T-cell (primary cell): ENCODE data around the gene TNNT3. TPM values are rescaled to one million over a fixed set of nuclear protein-coding genes. Genes with fewer than 3 reads are reported as not detected.
A peak's percentile ranks its signal among the peaks of the same experiment; 100 is the strongest.

Experiments used
- ATAC-seq, 4 experiments: fragments of 200-7000 bp in 3 of 4; fragments of 150-1000 bp in 1 of 4; cut with Tn5 transposase; replicated peaks in 1 of 4; 1 replicate in 3 of 4; 2 replicates in 1 of 4; pipeline ENCODE4 v1.10.0; 2021; ENCODE audit warnings: moderate library complexity in 3 of 4, mild to moderate bottlenecking in 2 of 4, moderate number of reproducible peaks in 1 of 4
- CTCF ChIA-PET, 2 donors: fragments of 300-600 bp; sonication (Branson Sonifier 250); formaldehyde crosslinking; loops; one replicate each; lab custom pipeline; 2022; ENCODE audit warnings: antibody characterized with exemption in 2 of 2; lab: Charles Lee
- POLR2A ChIA-PET, 2 donors: fragments of 300-600 bp; sonication (Branson Sonifier 250); formaldehyde crosslinking; loops; one replicate each; lab custom pipeline; 2022; ENCODE audit warnings: antibody characterized with exemption in 2 of 2; lab: Charles Lee
- DNase-seq, 35 experiments: peaks; one replicate each; pipeline versions ENCODE4 v3.0.0 to v3.0.0-alpha.2; 2013 to 2023
- H3K27ac ChIP-seq: one replicate; pipeline ENCODE4 v1.5.1; 2013; ENCODE audit warnings: low read length
- H3K27me3 ChIP-seq, 2 experiments: replicated peaks in 1 of 2; 1 replicate in 1 of 2; 2 replicates in 1 of 2; pipeline versions ENCODE4 v1.6.1 to v1.7.0; 2013; ENCODE audit warnings: low read length in 1 of 2, mixed read lengths in 1 of 2; ENCODE audit not compliant: control insufficient read depth in 2 of 2, insufficient read depth in 2 of 2; ENCODE audit errors: extremely low read depth in 1 of 2
- H3K36me3 ChIP-seq, 2 donors: 1 replicate in 1 of 2; 2 replicates in 1 of 2; pipeline versions ENCODE4 v1.6.1 to v1.7.0; 2013; ENCODE audit warnings: low read length in 1 of 2; ENCODE audit not compliant: control insufficient read depth in 2 of 2, insufficient read depth in 1 of 2; ENCODE audit errors: extremely low read depth in 1 of 2
- H3K4me1 ChIP-seq, 2 experiments: 1 replicate in 1 of 2; 2 replicates in 1 of 2; pipeline versions ENCODE4 v1.6.1 to v1.7.0; 2013; ENCODE audit warnings: low read length in 2 of 2, mixed read lengths in 1 of 2; ENCODE audit not compliant: insufficient read depth in 2 of 2, control insufficient read depth in 1 of 2; ENCODE audit errors: extremely low read depth in 1 of 2
- H3K4me3 ChIP-seq, 2 donors: 1 replicate in 1 of 2; 2 replicates in 1 of 2; pipeline versions ENCODE4 v1.5.1 to v1.7.0; 2013; ENCODE audit warnings: mild to moderate bottlenecking in 2 of 2, low read length in 1 of 2, moderate library complexity in 1 of 2; ENCODE audit not compliant: control insufficient read depth in 1 of 2; ENCODE audit errors: extremely low read depth in 1 of 2
- H3K9me3 ChIP-seq: 2 replicates; pipeline ENCODE4 v1.7.0; 2013
- H3K27ac Mint-ChIP-seq, 2 donors: one replicate each; pipeline ENCODE4 v1.8.0; 2020 to 2021; ENCODE audit warnings: mild to moderate bottlenecking in 2 of 2, mixed read lengths in 2 of 2
- H3K27me3 Mint-ChIP-seq, 2 donors: one replicate each; pipeline ENCODE4 v1.8.0; 2021 to 2022; ENCODE audit warnings: mixed read lengths in 2 of 2
- H3K36me3 Mint-ChIP-seq: one replicate; pipeline ENCODE4 v1.8.0; 2021; ENCODE audit warnings: mixed read lengths
- H3K4me1 Mint-ChIP-seq, 3 donors: one replicate each; pipeline ENCODE4 v1.8.0; 2020 to 2022; ENCODE audit warnings: mixed read lengths in 3 of 3, mild to moderate bottlenecking in 1 of 3
- H3K4me3 Mint-ChIP-seq, 3 donors: one replicate each; pipeline ENCODE4 v1.8.0; 2020 to 2022; ENCODE audit warnings: mild to moderate bottlenecking in 3 of 3, mixed read lengths in 3 of 3, moderate library complexity in 3 of 3
- H3K9me3 Mint-ChIP-seq, 3 donors: one replicate each; pipeline ENCODE4 v1.8.0; 2020 to 2022; ENCODE audit warnings: mixed read lengths in 3 of 3
- WGBS: methylation state at CpG from one replicate; pipeline ENCODE4 v1.1.5; 2013; ENCODE audit warnings: missing lambda C conversion rate; ENCODE audit not compliant: insufficient coverage; 5-methylcytosine and 5-hydroxymethylcytosine counted together
- total RNA-seq, 35 experiments: library from RNA in 6 of 35; stranded (reverse) in 6 of 35; fragments of 120-200 nt in 1 of 35; gene quantifications; one replicate each; pipeline versions ENCODE4 v1.2.1 to v1.2.4 and lab custom pipeline; 2013 to 2026

Gene TNNT3
- total RNA-seq, 5 donors from 2014 or later (not counting 1 experiment from before 2014, with no cell fraction given), result 15.9 to 22.1 (median 18.2) TPM

DNA sequence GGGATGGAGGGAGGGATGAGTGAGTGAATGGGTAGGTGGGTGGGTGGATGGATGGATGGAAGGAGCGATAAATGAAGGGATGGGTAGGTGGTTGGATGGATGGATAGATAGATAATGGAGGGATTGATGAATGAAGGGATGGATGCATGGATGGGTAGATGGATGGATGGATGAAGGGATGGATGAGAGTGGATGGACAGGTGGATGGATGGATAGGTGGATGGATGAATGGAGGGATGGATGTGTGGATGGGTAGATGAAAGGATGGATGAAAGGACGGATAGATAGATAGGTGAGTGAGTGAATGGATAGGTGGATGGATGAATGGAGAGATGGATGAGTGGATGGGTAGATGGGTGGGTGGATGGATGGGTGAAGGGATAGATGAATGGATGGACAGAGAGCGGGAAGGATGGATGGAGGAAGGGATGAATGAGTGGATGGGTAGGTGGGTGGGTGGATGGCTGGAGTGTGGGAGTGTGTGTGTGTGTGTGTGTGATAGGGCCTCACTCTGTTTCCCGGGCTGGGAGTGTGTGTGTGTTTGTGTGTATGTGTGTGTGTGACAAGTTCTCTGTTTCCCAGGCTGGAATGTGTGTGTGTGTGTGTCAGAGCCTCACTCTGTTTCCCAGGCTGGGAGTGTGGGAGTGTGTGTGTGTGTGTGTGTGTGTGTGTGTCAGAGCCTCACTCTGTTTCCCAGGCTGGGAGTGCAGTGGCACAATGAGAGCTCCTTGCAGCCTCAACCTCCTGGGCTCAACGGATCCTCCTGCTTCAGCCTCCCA lies 25.7 kb upstream of the TNNT3 start:
- Mint-ChIP-seq H3K9me3 (peaks cover 0 to 5% (median 0%) of the 10 kb centered on the region in 3 donors), H3K4me3 (no peak overlapping the region), H3K4me1 (peaks cover 30 to 41% (median 41%) of the 10 kb centered on the region in 3 donors), H3K27ac (no peak overlapping the region), H3K36me3 (peaks cover 2% of the 10 kb centered on the region), H3K27me3 (peaks cover 4 to 6% of the 10 kb centered on the region in 2 donors)
- Histone ChIP-seq H3K36me3 (peaks cover 0 to 11% of the 10 kb centered on the region in 2 donors), H3K27ac (no peak overlapping the region), H3K9me3 (no peaks in the 10 kb centered on the region), H3K4me1 (peaks cover 15 to 37% of the 10 kb centered on the region in 2 experiments), H3K27me3 (peaks cover 0 to 12% of the 10 kb centered on the region in 2 experiments), H3K4me3 (no peak overlapping the region)
- ChIA-PET POLR2A (no interaction called here), CTCF (no interaction called here)
- no peak for DNase-seq
- WGBS, result 88% methylated on average over 4 of the region's 5 CpGs
- ATAC-seq, result no peak

DNA sequence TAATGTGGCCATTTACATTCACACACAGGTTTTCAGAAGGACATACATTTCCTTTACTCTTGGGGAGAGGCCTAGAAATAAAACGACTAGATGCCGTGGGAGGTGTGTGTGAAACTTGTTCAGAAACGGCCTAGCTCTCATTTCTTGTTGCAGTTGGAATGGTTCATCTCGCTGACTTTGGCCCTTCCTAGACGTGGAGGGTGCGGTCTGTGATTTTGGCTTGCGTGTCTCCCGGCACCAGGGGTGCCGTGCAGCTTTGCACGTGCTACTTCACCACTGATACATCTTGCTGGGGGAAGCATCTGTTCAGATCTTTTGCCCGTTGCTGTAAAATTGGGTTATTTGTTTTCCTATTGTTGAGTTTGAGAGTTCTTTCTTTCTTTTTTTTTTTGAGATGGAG lies 24.7 kb upstream of the TNNT3 start:
- POLR2A ChIA-PET, result no interaction called here

DNA sequence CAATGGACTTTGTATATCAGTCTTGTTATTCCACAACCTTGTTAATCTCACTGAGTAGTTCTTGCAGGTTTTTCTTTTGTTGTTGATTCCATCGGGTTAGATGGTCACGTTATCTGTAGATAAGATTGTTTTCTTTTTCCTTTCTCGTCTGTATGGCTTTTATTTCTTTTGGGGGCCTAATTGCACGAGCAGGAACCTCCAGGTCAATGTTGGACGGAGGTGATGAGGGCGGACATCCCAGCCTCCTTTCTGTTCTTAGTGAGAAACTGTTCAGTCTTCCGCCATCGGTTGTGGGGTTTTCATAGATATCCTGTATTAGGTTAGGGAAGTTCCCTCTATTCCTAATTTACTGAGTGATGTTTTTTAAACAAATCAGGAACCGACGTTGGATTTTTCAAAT lies 23.0 kb upstream of the TNNT3 start:
- H3K4me1 ChIP-seq, result peaks cover 6 to 10% of the 10 kb centered on the region in 2 experiments
- Mint-ChIP-seq H3K27me3 (peaks cover 10% of the 10 kb centered on the region in 2 donors), H3K36me3 (no peaks in the 10 kb centered on the region), H3K4me3 (no peak overlapping the region), H3K9me3 (peaks cover 0 to 5% (median 0%) of the 10 kb centered on the region in 3 donors), H3K4me1 (peaks cover 6 to 24% (median 17%) of the 10 kb centered on the region in 3 donors), H3K27ac (no peak overlapping the region)
- POLR2A ChIA-PET, result no interaction called here
- CTCF ChIA-PET, result interaction anchor here in 1 of 2 donors (1.5 kb wide), 1 partner anchor 255 kb away, joined by 4 read pairs; no protein-coding TSS in a partner anchor
- H3K27ac ChIP-seq, result no peak overlapping the region
- ATAC-seq (no peak), DNase-seq (no peak)
- peaks cover 0 to 4% of the 10 kb centered on the region in 2 donors for H3K36me3 ChIP-seq
- peaks cover 0 to 12% of the 10 kb centered on the region in 2 experiments for H3K27me3 ChIP-seq
- H3K4me3 ChIP-seq, result no peak overlapping the region
- H3K9me3 ChIP-seq, result no peaks in the 10 kb centered on the region
- no CpG with 5 or more reads among the region's 10 CpGs for WGBS

More for the DNA sequence above, 24.7 kb upstream of the TNNT3 start:
- no peaks in the 10 kb centered on the region for H3K9me3 ChIP-seq
- H3K27me3 ChIP-seq, result peaks cover 0 to 12% of the 10 kb centered on the region in 2 experiments
- H3K36me3 Mint-ChIP-seq, result no peaks in the 10 kb centered on the region
- ATAC-seq, result no peak
- peaks cover 0 to 7% of the 10 kb centered on the region in 2 donors for H3K36me3 ChIP-seq
- peaks cover 0 to 5% (median 0%) of the 10 kb centered on the region in 3 donors for H3K9me3 Mint-ChIP-seq
- no peak for DNase-seq
- peaks cover 22 to 33% (median 31%) of the 10 kb centered on the region in 3 donors for H3K4me1 Mint-ChIP-seq
- no peak overlapping the region for H3K4me3 ChIP-seq
- H3K27ac ChIP-seq, result no peak overlapping the region
- peaks cover 10% of the 10 kb centered on the region in 2 donors for H3K27me3 Mint-ChIP-seq
- no peak overlapping the region for H3K4me3 Mint-ChIP-seq
- WGBS, result 71% methylated on average over 6 of the region's 11 CpGs
- CTCF ChIA-PET, result no interaction called here
- peaks cover 9 to 27% of the 10 kb centered on the region in 2 experiments for H3K4me1 ChIP-seq
- no peak overlapping the region for H3K27ac Mint-ChIP-seq

DNA sequence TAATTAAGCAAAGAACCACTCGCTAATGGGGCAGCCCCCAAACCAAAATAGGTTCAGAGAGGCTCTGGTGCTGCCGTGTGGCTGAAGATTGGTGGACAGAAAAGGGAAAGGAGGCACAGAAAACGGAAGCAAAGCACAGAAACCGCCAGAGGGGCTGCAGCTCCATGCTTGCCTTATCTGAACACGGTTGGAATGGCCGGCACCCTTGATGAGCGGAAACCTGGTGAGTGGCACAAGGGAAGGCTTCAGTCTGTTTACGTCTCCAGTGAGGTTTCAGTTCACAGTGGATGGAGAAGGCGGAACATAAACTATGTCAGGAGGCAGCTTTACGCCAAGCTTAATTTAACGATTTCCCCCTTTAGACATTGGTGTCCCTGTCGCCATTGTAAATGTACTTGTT lies 22.6 kb upstream of the TNNT3 start:
- POLR2A ChIA-PET, result no interaction called here
- ATAC-seq (no peak), DNase-seq (no peak)
- H3K9me3 Mint-ChIP-seq, result peaks cover 0 to 5% (median 0%) of the 10 kb centered on the region in 3 donors
- H3K27ac Mint-ChIP-seq, result no peak overlapping the region
- Histone ChIP-seq H3K4me3 (no peak overlapping the region), H3K27me3 (peaks cover 0 to 12% of the 10 kb centered on the region in 2 experiments), H3K36me3 (peaks cover 0 to 3% of the 10 kb centered on the region in 2 donors), H3K27ac (no peak overlapping the region), H3K9me3 (no peaks in the 10 kb centered on the region), H3K4me1 (peaks cover 3 to 5% of the 10 kb centered on the region in 2 experiments)
- CTCF ChIA-PET, result no interaction called here
- H3K27me3 Mint-ChIP-seq, result peaks cover 10% of the 10 kb centered on the region in 2 donors
- H3K4me1 Mint-ChIP-seq, result peaks cover 4 to 20% (median 17%) of the 10 kb centered on the region in 3 donors
- WGBS, result 61% methylated on average over 11 of the region's 12 CpGs
- peak overlapping the region in 1 of 3 donors; percentile 9 for H3K4me3 Mint-ChIP-seq
- no peaks in the 10 kb centered on the region for H3K36me3 Mint-ChIP-seq

DNA sequence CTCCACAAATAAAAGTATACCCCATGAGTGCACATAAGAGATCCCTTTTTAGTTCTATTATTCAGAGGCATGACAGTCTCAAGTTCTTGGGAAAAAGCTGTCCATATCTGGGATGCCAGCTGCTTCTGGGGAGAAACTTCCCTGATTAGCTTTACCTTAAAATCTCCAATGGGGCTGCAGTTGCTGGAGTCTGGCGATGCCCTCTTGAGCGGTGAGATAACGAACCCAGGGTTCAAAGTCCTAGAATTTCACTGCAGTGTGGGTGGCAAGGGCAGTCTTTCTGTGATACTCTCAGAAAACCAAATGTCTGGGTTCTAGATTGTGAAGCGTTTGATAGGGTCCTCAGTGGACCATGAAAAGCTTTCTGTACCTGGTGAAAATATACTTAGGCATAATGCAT lies 20.4 kb upstream of the TNNT3 start:
- H3K9me3 Mint-ChIP-seq, result no peaks in the 10 kb centered on the region
- peaks cover 0 to 4% (median 0%) of the 10 kb centered on the region in 3 donors for H3K4me1 Mint-ChIP-seq
- ChIA-PET POLR2A (no interaction called here), CTCF (no interaction called here)
- peaks cover 10% of the 10 kb centered on the region in 2 donors for H3K27me3 Mint-ChIP-seq
- H3K4me3 Mint-ChIP-seq, result no peak overlapping the region
- no peaks in the 10 kb centered on the region for H3K36me3 ChIP-seq
- peaks cover 0 to 18% of the 10 kb centered on the region in 2 experiments for H3K27me3 ChIP-seq
- H3K9me3 ChIP-seq, result no peaks in the 10 kb centered on the region
- DNase-seq (no peak), ATAC-seq (no peak)
- WGBS, result 93% methylated on average over 2 of the region's 4 CpGs
- H3K27ac Mint-ChIP-seq, result no peak overlapping the region
- no peak overlapping the region for H3K27ac ChIP-seq
- no peak overlapping the region for H3K4me3 ChIP-seq
- no peaks in the 10 kb centered on the region for H3K36me3 Mint-ChIP-seq
- no peaks in the 10 kb centered on the region for H3K4me1 ChIP-seq

DNA sequence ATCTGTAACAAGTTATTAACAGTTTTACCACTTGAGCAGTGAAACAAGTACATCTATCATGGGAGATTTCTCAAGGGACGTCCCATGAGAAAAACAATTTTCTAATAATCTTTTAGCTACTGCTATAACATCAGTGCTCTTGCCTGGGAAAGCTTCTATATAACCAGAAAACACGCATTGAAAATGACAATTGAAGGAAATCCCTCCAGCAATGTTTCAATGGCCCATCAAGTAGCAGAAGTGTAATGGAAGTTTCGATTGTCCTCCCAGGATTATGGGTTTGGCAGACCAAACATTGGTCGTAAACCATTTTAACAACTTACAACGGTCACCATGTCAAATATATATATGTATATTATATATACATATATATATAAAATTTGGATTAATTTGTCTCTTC lies 19.8 kb upstream of the TNNT3 start:
- H3K4me1 ChIP-seq, result no peaks in the 10 kb centered on the region

More for the DNA sequence above, 19.8 kb upstream of the TNNT3 start:
- Mint-ChIP-seq H3K4me1 (peaks cover 0 to 4% (median 0%) of the 10 kb centered on the region in 3 donors), H3K4me3 (no peak overlapping the region), H3K27me3 (peaks cover 10% of the 10 kb centered on the region in 2 donors), H3K27ac (no peak overlapping the region), H3K9me3 (no peaks in the 10 kb centered on the region), H3K36me3 (no peaks in the 10 kb centered on the region)
- CTCF ChIA-PET, result no interaction called here
- no peak overlapping the region for H3K4me3 ChIP-seq
- peaks cover 0 to 18% of the 10 kb centered on the region in 2 experiments for H3K27me3 ChIP-seq
- POLR2A ChIA-PET, result no interaction called here
- no peaks in the 10 kb centered on the region for H3K36me3 ChIP-seq
- no peak for DNase-seq
- no peak overlapping the region for H3K27ac ChIP-seq
- no CpG with 5 or more reads among the region's 5 CpGs for WGBS
- H3K9me3 ChIP-seq, result no peaks in the 10 kb centered on the region
- no peak for ATAC-seq
